SK-N-DZ (cell line): ENCODE data around the gene MLN.

ENCODE experiments used
- DNase-seq: peaks from one replicate; pipeline ENCODE4 v3.0.0-alpha.2; 2015; ENCODE audit warnings: low spot score

Gene MLN

DNA sequence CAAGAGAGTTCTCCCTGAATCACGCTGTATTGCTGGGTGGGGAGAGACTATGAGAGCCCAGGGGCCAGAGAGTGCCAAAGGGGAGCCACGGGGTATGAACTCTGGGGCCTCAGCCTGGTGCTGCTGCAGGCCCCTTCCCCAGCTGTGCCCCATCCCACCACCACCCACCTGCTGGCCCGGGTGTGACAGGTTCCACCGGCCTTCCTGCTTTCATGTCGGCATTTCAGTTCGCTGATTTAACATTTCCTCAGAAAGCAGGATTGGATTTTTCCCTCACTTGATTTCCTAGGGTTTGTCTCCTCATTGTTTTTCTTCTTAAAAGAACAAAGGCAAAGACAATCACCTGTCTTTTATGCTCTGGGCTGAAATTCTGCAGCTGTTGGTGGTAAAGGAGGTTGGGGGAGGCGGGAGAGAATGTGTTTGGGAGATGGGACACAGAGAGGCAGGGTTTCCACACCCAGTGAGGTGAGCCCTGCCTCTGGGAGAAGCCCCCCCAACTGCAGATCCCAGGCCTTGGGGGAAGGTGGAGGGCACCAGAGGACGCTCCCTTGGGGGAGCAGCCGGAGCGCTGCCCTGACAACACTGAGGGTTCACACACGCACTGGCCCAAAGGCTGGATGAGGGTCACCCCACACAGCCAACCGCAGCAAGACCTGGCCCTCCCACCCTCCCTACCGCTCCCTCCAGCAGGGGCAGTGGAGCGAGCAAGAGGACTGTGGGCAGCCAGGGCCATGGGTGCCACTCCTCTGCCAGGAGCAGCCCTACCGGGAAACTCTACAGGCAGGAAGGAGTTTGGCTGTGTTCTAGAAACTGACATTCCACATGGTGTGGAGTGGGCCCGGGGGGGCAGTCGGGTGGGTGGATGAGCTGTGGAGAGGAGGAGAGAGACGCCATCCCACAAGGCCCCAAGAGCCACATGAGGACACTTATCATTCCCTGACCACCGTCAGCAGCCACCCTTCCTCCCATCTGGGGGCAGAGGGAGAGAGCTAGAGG, 10.5 kb upstream of the MLN start:
- no peak for DNase-seq

DNA sequence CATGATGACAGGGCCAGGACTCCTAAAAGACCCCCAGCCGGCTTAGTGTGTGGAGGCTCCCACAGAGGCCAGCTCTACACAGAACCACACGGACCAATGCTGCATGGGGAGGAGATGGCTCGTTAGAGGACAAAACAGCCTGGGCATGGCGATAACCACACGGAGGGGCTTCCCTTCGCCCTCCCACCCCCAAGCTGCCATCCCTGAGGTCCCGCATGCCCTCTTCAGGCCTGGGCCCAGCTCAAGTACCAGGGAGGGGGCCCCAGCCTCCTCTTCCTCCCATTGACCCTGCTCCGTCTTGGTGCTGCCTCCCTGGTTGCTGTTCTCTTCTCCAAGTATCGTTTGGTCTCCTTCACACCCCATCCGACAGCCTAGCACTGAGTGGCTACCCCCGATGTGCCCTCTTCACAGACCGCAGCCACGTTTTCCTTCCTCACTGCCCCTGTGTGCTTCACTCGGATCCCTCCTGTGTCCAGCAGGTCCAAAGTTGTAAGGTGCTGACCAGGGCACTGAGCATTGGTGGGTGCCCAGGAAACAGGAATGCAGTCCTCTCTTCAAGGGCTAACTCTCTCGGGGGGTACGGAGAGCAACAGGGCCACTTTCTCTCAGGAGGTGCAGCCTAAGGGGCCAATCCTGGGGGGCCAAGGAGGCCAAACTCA, 9.6 kb upstream of the MLN start:
- no peak for DNase-seq

DNA sequence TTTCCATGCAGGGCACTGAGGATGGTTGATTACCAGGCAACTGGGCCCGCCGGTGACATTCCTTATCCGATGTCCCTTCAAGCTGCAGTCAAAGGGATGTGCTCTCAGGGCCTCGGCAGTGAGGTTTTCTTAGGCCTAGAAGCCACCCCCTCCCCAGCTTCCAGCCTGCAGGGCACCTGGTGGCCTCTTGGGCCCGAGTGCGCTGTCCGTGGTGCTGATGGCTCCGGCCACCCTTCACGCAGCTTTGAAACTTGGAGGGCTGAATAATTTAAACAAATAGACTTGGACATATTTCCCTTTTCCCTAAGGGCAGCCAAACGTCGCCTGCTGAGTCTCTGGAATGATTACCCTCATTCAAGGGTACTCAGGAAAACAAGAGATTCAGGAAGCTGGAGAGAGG, 8.9 kb upstream of the MLN start:
- DNase-seq: peak; percentile 61

DNA sequence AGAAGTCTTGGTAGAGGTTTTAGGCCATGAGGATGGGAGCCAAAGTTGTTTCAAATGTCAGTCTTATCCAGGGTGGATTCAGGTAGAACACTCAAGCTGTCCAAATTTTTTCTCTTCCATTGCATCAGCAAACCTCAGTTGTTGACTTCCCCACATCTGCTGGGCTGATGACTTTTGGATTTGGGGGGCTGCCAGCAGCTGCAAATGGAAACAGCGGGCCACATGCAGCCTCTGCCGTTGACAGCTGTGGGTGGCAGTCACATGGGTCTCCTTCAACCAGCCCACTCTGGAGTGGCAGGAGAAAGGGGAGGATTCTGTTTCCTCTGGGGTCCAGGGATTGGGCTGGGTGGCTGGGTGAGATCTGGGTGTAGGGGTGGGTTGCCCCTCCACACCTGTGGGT, 5.8 kb upstream of the MLN start:
- no peak for DNase-seq

DNA sequence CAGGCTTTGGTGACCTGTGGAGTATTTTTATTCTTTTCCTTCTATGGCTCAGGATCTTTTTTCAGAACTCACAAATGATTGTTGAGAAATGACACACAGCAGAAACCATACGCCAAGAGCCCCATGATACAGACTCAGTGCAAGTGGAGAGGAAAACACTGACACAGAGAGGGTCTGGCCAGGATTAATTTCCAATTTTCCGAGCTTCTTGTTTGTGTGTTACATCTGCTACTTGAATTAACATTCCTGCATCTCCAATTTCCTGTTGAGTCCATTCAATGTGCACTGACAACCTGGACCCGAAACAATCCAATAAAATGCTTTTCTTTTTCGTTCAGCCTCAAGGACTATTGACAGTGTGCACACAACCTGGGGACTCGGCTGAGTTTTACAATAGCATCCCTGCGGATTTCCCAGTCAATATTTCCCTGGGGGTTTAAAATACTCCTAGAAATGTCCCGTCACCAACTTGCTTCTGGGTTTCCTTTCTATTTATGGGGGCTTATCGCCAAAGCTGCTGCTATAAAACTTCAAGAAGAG, 4.9 kb upstream of the MLN start:
- DNase-seq: no peak

DNA sequence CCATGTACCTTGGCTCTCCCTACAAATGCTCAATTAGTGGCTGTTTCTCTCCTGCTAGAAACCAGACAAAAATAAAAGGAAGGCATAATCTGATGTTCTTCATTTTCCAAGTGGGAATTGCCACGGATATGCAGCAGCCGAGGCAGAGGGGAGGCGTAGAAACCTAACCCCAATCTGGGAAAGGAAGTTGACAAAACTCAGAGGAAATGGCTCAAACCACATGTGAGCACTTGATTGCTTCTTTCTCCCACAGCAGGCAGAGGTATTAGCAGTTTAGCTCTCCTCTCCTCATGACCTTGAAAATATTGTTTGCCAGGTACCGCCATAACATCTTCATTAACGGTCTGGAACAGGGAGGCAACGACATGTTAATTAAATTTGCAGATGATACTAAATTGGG, 3.8 kb upstream of the MLN start:
- DNase-seq: no peak

DNA sequence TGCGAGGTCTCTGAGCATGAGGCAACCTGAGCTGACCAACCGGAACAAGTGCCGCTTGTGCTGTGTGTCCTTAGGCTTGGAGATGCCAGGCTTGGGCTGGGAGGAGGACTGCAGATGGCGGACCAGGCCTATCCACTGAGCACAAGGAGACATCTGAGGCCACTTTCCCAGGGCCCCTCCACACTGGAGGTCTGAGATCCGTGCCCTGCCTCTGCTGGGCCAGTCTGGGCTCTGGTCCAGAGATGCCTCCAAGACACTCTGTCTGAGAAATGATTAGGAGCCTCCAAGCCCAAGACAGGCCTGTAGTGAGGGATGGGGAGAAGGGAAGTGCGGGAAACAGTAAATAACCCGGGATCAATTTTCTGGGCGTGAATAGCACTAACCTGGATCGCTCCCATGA, 3.0 kb upstream of the MLN start:
- no peak for DNase-seq

DNA sequence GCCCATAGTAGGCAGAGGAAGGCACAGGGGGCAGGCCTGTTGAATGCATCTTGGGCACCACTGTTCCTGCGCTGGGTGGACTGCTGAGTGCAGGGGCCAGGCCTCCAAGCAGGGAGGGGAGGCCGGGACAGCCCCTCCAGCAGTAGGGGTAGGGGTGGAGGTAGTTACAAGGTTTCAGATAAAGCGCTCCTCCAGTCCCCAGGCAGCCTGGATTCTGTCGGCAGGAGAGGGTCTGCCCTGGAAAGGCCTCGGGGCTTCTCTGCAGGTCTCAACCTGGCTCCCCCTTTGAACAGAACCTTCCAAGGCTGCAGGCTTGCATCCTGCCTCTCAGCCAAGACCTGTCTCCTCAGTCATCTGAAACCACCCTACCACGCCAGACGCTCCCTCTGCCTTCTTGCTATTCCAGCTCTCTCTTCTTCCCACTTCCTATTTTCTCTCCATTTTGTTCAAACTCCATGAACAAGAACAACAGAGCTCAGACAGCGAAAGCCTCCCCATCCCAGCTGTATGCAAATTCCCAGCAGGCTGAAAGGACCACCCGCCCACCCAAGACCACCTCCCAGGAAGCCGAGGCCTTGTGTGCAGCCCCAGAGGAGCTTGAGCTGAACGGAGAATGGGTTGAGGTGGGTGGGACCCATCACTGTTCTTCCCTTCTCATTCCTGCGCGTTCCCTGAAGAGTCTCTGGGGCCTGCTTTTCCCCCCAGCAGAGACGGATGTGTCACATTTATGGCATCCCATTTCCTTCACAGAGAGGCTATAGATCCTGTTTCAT, 1.4 kb downstream of the MLN start:
- DNase-seq: peak; percentile 19

DNA sequence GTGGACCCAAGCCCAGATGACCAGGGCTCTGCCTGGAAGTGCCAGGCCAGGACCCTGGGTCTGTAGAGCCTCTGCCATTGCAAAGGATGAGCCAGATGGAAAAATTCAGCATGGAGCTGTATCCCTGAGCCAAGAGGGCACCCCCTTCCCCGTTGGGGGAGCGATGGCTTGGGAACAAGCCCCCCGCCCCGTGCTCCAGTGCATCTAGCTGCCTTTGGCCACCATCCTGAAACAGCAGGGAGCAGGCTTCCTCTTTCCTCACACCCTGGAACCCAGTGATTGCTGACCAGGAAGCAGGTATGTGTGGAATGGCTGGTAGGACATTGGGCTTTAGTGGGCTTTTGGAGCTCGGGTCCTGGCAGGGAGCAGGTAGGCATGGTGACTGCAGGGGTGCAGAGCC, 2.2 kb downstream of the MLN start:
- no peak for DNase-seq

DNA sequence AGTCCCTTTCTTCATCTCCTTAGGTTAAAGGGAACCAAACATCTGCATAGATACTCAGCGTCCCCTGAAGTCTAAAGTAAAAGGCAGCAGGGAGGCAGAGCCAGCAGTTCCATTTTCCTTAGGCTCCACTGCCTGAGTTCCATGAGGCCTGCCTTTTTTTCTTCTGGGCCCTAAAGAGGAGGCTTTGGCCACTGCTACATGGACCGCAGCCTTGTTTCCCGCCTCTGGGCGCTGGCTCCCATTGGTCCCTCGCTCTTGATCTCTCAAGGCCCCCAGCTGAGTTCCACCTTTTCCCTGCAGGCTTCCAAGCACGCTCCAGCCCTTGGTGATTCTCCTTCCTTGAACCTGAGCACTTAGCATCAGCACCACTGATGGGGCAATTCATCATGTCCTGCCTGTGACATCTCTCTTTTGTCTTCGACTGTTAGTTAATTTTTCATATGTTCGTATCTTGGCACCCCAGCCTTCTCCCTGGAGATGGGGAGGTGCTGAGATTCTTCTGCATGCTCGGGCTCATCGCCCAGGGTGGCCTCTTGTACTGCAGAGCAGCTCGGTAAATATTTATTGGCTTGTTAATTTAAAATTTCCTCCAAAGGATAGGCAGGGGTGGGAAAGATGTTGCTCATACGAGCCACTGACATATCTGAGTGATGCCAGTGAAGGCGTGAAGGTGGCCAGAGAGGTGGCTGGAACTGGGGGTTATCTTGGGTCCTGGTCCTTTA, 3.4 kb downstream of the MLN start:
- no peak for DNase-seq

DNA sequence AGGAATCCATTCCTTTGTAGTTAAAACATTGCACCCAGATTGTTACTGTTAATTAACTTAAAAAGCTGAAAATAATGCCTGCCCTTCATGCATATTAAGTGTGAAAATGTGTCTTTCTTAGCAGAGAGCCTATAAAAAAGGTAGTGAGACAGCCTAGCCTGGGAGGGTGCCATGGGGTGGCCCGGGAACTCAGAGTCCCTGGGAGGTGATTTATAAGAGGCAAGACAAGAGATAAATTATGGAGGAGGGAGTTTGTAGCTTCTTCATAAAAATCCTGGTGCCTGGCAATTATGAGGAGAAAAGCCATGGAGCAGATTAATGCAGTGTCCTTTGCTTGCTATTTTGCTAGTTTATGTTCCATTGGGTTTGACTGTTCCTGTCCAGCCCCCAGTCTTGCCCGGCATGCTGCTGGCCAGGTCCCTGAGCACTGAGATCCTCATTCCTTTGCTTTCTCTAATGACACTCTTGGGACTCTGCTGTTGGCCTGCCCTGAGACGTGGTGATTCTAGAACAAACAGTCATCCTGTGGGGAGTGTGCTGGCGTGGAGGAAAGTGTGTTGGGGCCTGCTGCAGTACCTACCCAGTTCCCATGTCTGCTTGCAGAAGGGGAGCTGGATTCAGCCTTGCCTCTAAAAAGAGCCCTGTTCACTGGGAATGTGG, 4.2 kb downstream of the MLN start:
- no peak for DNase-seq

DNA sequence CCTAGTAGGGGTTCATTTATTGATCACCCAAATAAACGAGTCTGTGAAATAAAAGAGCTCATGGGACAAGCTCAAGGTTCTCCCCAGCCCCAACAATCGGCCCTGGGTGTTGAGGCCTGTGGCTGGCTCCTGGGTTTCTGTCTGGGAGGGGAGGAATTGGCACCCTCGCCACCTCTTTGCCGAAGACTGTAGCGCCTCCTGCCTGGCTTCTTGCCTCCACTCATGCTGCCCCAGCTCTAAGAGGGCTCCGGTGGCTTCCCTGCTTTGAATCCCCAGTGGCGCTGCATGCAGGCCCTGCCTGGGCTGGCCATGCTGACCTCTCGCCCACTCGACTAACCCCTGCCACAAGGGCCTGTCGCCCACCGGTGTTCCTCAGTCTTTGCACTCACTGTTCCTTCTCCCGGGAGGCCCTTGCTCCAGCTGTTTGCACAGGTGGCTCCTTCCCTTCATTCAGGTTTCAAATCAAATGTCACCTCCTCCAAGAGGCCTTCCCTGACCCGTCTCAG, 5.4 kb downstream of the MLN start:
- DNase-seq: no peak

DNA sequence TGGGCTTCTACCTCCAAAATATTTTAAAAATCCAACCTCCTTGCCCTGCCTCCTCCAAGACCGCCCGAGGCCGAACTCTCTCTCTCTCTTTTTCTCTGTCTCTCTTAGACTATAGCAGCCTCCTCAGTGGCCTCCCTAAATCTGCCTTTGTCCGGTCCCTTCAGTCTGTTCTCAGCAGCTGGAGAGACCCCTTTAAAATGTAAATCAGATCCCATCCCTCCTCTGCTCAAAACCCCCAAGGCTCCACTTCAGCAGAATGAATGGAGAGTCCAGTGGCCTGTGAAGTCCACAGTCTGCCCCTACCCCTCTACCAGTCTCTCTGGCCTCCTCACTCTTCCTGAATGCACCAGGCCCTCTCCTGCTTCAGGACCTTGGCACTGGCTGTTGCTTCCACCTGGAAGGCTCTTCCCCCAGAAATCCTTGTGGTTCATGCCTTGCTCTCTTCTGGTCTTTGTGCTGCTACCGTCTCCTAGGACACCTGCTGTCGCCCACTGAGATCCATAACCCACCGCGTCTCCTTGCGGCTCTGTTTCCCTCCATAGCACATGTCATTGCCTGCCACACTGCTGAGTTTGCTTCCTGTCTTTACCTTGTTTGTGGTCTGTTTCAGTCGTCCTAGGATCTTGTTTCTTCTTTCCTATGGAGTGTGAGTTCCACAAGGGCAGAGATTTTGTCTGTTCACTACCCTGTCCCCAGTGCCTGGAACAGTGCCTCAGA, 6.0 kb downstream of the MLN start:
- DNase-seq: no peak

DNA sequence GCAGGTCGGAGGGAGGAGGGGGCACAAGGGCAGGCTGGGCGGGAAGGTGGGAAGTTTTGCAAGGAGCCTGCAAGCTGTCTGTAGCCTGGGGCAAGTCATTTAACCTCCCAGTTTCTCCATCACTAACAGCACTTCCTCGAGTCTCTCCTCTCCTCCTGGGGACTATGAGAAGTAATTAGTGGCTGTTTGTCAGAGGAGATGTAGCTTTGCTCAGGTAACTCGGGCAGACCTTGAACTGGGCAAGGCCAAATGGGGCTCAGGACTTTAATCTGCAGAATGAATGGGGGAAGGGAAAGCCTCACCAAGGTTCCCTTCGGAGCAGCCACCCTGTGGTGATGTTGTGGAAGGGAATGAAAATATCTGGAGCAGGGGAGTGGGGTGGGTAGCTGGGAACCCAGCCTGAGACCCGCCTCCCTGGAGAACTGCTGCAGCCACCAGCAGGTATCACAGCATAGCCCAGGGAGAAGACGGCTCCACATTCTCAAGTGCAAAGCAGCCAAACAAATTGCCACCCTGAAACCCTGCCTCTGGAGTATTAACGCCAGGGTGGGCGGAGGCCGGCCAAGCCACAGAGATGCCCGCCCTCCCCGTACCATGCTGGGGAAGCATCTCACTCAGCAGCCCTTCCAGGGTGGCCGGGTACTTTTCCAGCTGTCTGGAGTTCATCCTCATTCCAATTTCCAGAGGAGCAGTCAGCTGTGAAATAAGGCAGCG, 8.7 kb downstream of the MLN start:
- DNase-seq: no peak

DNA sequence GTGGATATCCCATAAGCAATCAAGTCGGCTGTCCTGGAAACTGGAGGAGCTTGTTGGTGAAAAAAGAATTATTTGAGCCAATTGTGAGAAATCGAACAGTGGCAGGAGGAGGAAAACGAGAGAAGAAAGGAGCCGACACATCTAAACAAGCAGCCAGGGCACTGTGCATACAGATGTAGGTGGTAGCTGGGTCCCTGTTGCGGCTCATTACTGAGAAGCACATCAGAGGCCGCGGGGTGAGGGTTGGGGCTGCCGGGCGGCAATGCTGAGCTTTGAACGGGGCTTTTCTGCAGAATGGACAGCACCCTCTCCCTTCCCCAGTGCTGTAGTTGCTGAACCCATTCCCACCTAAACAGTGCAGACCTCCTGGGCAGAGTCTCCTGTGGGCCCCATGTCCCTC, 10.8 kb downstream of the MLN start:
- DNase-seq: no peak

DNA sequence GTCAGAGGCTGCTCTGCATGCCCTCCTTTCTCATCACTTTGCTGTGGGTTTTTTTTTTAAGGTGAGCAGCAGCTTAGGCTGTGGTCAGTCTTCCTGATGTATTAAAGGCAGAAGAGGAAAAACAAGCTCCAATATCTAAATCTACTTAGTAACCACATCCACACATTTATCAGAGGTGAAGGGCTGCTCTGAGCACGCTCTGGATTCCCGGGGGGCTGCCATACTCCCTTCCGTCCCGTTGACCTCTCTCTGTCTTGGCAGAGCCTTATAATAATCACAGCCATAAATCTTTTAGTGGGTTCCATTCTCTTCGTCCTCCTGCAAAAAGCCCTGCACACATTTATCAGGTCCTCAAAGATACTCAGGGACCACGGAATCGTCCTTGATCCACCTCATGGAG, 12.2 kb downstream of the MLN start:
- no peak for DNase-seq

DNA sequence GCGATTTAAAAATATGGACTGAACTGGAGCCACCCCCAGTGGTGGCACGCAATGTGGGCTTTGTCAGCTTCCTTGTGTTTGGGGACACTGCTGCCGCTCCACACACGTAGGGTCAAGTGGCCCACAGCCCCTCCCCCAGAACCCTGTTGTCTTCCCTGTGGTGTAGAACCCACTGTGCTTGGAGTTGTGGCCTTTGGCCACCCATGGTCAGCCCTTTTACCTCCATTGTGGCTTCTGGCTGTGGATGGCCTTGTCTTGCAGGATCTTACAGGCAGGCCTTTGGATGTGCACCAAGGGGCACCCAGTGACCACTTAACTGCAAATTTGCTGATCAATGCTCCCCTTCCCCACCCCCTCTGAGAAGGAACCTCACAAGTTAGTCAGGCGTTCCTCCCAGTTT, 12.9 kb downstream of the MLN start:
- DNase-seq: no peak

DNA sequence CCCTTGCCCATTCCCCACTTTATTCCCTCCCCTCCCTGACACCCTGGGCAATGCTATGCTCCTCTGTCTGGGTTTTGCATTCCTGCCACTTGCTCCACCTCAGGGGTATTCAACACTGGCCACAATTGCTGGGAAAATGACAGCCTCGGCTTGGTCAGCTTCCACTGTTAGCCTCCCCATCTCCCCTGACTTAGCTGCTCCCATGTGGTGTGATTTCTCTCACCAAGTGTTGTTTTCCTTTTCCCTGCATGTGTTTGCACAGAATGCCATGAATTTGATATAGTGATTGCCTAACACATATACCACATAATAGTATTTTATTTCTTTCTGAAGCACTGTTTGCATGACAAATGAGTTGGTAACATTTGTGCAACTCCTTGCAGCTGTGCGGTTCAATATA, 13.4 kb downstream of the MLN start:
- DNase-seq: no peak

DNA sequence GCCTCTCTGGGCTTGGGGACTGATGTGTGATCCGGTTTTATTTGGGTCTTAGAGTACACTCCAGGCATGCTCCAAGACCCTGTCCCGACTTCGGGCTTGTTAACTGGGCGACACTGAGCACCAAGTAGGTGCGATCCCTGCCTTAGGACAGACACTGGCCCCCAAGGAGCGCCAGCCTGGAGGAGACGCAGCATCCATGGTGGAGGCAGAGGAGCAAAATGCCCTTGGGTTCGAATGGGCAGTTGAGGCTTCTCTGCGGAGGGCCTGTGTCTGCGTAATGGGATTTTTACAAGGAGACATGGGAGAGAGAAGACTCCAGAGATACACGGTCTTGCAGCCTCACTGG, 14.3 kb downstream of the MLN start:
- no peak for DNase-seq
